Keratinocyte (primary cell): ENCODE results near the gene ZCCHC7. TPM values are rescaled to one million over a fixed set of nuclear protein-coding genes. Genes with fewer than 3 reads are reported as not detected.

ENCODE experiments used
- DNase-seq: peaks from one replicate; pipeline ENCODE4 v3.0.0-alpha.2; 2011; ENCODE audit warnings: low read depth, missing footprints, low spot score
- FAIRE-seq: peaks from 2 replicates; lab custom pipeline; 2011; peaks lifted over from hg19 to GRCh38; lab: Jason Lieb, UNC
- H2AFZ ChIP-seq: 2 replicates; pipeline ENCODE4 v1.6.0; 2012; ENCODE audit warnings: low read length, control low read depth, inconsistent platforms; ENCODE audit not compliant: control insufficient read depth
- H3K27ac ChIP-seq: 2 replicates; pipeline ENCODE4 v1.5.1; 2011; ENCODE audit warnings: low read length; ENCODE audit not compliant: control insufficient read depth, insufficient read depth
- H3K27me3 ChIP-seq: 3 replicates; pipeline ENCODE4 v1.6.0; 2011; ENCODE audit warnings: low read length; ENCODE audit not compliant: control insufficient read depth, insufficient read depth; ENCODE audit errors: extremely low read depth
- H3K36me3 ChIP-seq, 2 experiments: 2 replicates in 1 of 2; 3 replicates in 1 of 2; pipeline ENCODE4 v1.5.1; 2011; ENCODE audit warnings: low read length in 2 of 2, mild to moderate bottlenecking in 1 of 2; ENCODE audit not compliant: control insufficient read depth in 2 of 2, insufficient read depth in 2 of 2; ENCODE audit errors: extremely low read depth in 1 of 2
- H3K4me1 ChIP-seq: 3 replicates; pipeline ENCODE4 v1.5.1; 2011; ENCODE audit warnings: low read length; ENCODE audit not compliant: control insufficient read depth, insufficient read depth; ENCODE audit errors: extremely low read depth
- H3K4me2 ChIP-seq: 3 replicates; pipeline ENCODE4 v1.6.0; 2011; ENCODE audit warnings: low read depth, low read length; ENCODE audit not compliant: control insufficient read depth, insufficient read depth; ENCODE audit errors: extremely low read depth
- H3K4me3 ChIP-seq, 3 experiments: fragments of 200-600 bp in 1 of 3; sonication (generic) in 1 of 3; 2 replicates in 2 of 3; 3 replicates in 1 of 3; pipeline ENCODE4 v1.5.1; 2011 to 2016; ENCODE audit warnings: low read length in 3 of 3, mild to moderate bottlenecking in 3 of 3, control low read depth in 2 of 3, inconsistent platforms in 1 of 3, low read depth in 1 of 3, mixed read lengths in 1 of 3, mixed run types in 1 of 3, moderate library complexity in 1 of 3; ENCODE audit not compliant: control insufficient read depth in 2 of 3, insufficient read depth in 2 of 3; ENCODE audit errors: extremely low read depth in 1 of 3
- H3K79me2 ChIP-seq: 2 replicates; pipeline ENCODE4 v1.6.0; 2012; ENCODE audit warnings: low read length; ENCODE audit not compliant: control insufficient read depth, insufficient read depth
- H3K9ac ChIP-seq: 3 replicates; pipeline ENCODE4 v1.6.0; 2011; ENCODE audit warnings: low read length; ENCODE audit not compliant: control insufficient read depth, insufficient read depth; ENCODE audit errors: extremely low read depth
- H3K9me1 ChIP-seq: 3 replicates; pipeline ENCODE4 v1.6.0; 2011; ENCODE audit warnings: low read length; ENCODE audit not compliant: control insufficient read depth, insufficient read depth; ENCODE audit errors: extremely low read depth
- H3K9me3 ChIP-seq: 2 replicates; pipeline ENCODE4 v1.5.1; 2012; ENCODE audit warnings: low read depth, low read length; ENCODE audit not compliant: control insufficient read depth
- H4K20me1 ChIP-seq: 3 replicates; pipeline ENCODE4 v1.6.0; 2011; ENCODE audit warnings: low read length; ENCODE audit not compliant: control insufficient read depth, insufficient read depth; ENCODE audit errors: extremely low read depth
- EZH2 ChIP-seq: IDR thresholded peaks from one replicate; pipeline ENCODE4 v1.6.1; 2012; ENCODE audit warnings: inconsistent platforms, mild to moderate bottlenecking, low read length, moderate library complexity
- dilution Hi-C: fragments of 300-500 bp; cut with MboI; formaldehyde crosslinking; loops from one replicate; pipeline ENCODE4 v1.7.0; 2020; ENCODE audit warnings: low sequenced_read_pairs; ENCODE audit not compliant: extremely low pct_ligation_motif_present
- polyA plus RNA-seq, 5 experiments: library from polyadenylated mRNA; depleted of rRNA in 3 of 5; stranded (reverse) in 3 of 5; stranded (forward) in 1 of 5; unstranded in 1 of 5; fragments of >200 nt; gene quantifications; 1 replicate in 1 of 5; 2 replicates in 3 of 5; 3 replicates in 1 of 5; pipeline versions ENCODE4 v1.2.1 to v1.2.3, GENCODE V29; 2011 to 2012; ENCODE audit warnings: missing spikeins in 2 of 5, low read depth in 1 of 5, low replicate concordance in 1 of 5
- TF ChIP-seq, protein P1 (sequence below), 3 experiments: IDR thresholded peaks in 1 of 3; conservative IDR thresholded peaks in 1 of 3; optimal IDR thresholded peaks in 1 of 3; 2 replicates in 2 of 3; 3 replicates in 1 of 3; pipeline versions ENCODE3 to v1.5.1; 2011; ENCODE audit warnings: low read length in 3 of 3, mild to moderate bottlenecking in 3 of 3, moderate library complexity in 2 of 3, control low read depth in 1 of 3, inconsistent platforms in 1 of 3; ENCODE audit not compliant: insufficient read depth in 2 of 3; ENCODE audit errors: extremely low read depth in 1 of 3

Gene ZCCHC7
- polyA plus RNA-seq, 1 donor (not counting 4 experiments of a cell fraction or from before 2014, with no cell fraction given) = 16.5 TPM

GRCh38 chr9:37311938-37312708 is 191.7 kb downstream of the ZCCHC7 start:
- FAIRE-seq (no peak), DNase-seq (peak; percentile 26)
- H3K79me2 ChIP-seq = no peaks in the 10 kb centered on the region
- H3K9me3 ChIP-seq = no peaks in the 10 kb centered on the region
- TF ChIP-seq EZH2 = no peak
- TF ChIP-seq, protein P1, sequence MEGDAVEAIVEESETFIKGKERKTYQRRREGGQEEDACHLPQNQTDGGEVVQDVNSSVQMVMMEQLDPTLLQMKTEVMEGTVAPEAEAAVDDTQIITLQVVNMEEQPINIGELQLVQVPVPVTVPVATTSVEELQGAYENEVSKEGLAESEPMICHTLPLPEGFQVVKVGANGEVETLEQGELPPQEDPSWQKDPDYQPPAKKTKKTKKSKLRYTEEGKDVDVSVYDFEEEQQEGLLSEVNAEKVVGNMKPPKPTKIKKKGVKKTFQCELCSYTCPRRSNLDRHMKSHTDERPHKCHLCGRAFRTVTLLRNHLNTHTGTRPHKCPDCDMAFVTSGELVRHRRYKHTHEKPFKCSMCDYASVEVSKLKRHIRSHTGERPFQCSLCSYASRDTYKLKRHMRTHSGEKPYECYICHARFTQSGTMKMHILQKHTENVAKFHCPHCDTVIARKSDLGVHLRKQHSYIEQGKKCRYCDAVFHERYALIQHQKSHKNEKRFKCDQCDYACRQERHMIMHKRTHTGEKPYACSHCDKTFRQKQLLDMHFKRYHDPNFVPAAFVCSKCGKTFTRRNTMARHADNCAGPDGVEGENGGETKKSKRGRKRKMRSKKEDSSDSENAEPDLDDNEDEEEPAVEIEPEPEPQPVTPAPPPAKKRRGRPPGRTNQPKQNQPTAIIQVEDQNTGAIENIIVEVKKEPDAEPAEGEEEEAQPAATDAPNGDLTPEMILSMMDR (optimal IDR thresholded peaks at IDR 0.05 in 1 of 3, IDR thresholded peaks at IDR 0.05 in 1 of 3, conservative IDR thresholded peaks at IDR 0.05 in 1 of 3; ENCODE audit: extremely low read depth in 1 of 3, insufficient read depth in 2 of 3, low read length in 3 of 3) = no peak
- peak overlapping the region; percentile 21 for H3K27ac ChIP-seq
- no peak overlapping the region for H3K4me3 ChIP-seq
- H4K20me1 ChIP-seq = no peaks in the 10 kb centered on the region
- dilution Hi-C loops = loop anchor here (25.0 kb wide), 1 partner anchor 100 kb away; the partner anchor contains the start of gene GRHPR
- no peaks in the 10 kb centered on the region for H3K4me1 ChIP-seq
- H3K9ac ChIP-seq = no peak overlapping the region
- H2AFZ ChIP-seq = no peak overlapping the region
- H3K9me1 ChIP-seq = no peaks in the 10 kb centered on the region
- no peaks in the 10 kb centered on the region for H3K27me3 ChIP-seq
- peaks cover 0 to 2% of the 10 kb centered on the region in 2 experiments for H3K36me3 ChIP-seq
- no peak overlapping the region for H3K4me2 ChIP-seq

DNA sequence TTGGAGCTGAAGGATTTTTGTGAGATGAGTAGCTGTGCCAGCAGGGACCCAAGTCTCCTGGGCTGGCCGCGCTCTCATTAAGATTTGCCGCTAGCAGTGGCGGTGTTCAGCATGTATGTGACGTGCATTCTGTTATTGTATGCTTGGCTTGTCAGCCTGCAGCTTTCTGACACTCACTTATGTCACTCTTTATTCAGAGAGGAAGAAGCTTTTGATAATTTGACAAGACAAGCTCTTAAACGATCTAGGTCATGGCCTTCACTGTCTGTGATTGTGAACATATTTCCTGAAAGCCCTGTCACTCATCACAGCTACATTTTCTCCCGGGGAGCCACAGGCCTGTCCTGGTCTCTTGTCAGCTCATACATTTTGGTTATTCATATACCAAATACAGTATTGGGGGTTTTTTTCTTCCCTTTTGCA is 203.9 kb downstream of the ZCCHC7 start:
- Histone ChIP-seq H3K9me3 (no peaks in the 10 kb centered on the region), H3K4me3 (no peak overlapping the region), H3K9me1 (no peaks in the 10 kb centered on the region), H3K4me1 (no peaks in the 10 kb centered on the region), H3K36me3 (no peaks in the 10 kb centered on the region), H3K4me2 (no peak overlapping the region), H3K79me2 (no peaks in the 10 kb centered on the region), H3K9ac (no peak overlapping the region), H3K27ac (no peak overlapping the region), H2AFZ (no peak overlapping the region), H3K27me3 (no peaks in the 10 kb centered on the region), H4K20me1 (no peaks in the 10 kb centered on the region)
- DNase-seq (no peak), FAIRE-seq (no peak)
- no peak for TF ChIP-seq EZH2
- TF ChIP-seq, protein P1 (optimal IDR thresholded peaks at IDR 0.05 in 1 of 3, IDR thresholded peaks at IDR 0.05 in 1 of 3, conservative IDR thresholded peaks at IDR 0.05 in 1 of 3; ENCODE audit: extremely low read depth in 1 of 3, insufficient read depth in 2 of 3, low read length in 3 of 3) = no peak
- dilution Hi-C loops = loop anchor here (25.0 kb wide), 1 partner anchor 88 kb away; the partner anchor contains the start of gene GRHPR
